Measurements from ENCODE around the gene CLCF1. TPM values are rescaled to one million over a fixed set of nuclear protein-coding genes. Genes with fewer than 3 reads are reported as not detected.

The CLCF1 gene
- total and polyA plus RNA-seq, 8 donors, result 1.3 to 11.2 (median 2.6) TPM

DNA sequence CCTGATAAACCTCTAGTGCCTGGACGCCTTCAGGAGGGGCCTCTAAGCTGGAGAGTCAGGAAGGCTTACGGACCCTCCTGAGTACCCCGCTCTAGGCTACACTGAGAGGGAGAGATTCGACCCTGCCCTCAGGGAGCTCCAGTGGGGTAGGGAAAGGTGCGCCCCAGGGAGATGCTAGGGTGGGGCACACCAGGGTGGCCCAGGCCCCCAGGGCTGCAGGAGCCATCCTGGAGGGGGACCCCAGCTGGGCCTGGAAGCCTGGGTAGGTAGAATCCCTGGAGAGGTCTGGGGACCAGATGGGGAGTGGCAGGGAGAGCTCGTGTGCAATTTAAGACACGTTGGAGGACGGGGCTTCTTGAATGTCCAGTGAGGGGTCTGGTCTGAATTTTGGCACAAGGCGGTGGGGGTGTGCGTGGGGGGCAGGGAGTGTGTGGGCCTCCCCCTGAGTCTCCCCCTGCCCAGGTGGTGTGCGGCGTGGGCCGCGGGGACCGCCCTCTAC lies 46.8 kb upstream of the CLCF1 start:
- peak in 1 of 6 donors; percentile 69 for DNase-seq
- H3K4me1 ChIP-seq, result peaks cover 0 to 13% (median 11%) of the 10 kb centered on the region in 3 donors
- intact Hi-C loops (cut with DNase I), result no loop called here

DNA sequence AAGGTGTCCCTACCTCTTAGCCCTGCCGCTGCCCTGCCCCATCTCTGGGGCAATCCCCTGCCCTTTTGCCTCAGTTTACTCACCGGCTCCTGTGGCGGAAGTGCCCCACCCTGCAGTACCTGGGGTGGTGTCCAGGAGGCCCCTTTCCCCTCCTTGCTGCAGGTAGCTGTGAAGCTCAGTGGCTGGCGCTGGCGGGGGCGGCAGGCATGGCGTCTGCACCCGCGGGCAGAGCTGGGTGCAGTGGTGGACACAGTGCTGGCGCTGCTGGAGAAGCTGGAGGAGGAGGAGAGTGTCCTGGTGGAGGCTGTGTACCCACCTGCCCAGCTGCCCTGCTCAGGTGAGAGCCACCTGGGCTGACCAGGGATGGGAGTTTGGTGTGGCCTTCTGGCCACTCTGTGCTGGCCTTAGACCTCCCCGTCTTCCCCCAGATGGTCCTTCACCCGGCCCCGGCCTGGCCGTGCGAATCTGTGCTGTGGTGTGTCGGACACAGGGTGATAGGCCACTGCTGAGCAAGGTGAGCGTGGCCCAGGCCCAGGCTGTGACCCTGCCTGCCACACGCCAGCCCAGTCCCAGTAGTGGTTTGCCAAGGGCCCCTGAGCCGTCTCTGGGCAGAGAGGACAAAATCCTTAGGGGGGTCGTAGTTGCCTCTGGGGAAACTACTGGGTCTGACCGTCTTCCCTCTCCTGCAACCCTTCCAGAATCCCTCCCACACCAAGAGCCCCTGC lies 46.1 kb upstream of the CLCF1 start:
- DNase-seq, result peak in 2 of 6 donors; percentile 47 to 85
- Histone ChIP-seq H3K27me3 (no peaks in the 10 kb centered on the region), H3K4me1 (peaks cover 0 to 14% (median 13%) of the 10 kb centered on the region in 3 donors), H3K36me3 (no peaks in the 10 kb centered on the region), H3K4me3 (peak overlapping the region in 1 of 4 donors; percentile 66), H3K9me3 (no peaks in the 10 kb centered on the region), H3K27ac (peak overlapping the region in 1 of 4 donors; percentile 95)
- TF ChIP-seq, protein P1, sequence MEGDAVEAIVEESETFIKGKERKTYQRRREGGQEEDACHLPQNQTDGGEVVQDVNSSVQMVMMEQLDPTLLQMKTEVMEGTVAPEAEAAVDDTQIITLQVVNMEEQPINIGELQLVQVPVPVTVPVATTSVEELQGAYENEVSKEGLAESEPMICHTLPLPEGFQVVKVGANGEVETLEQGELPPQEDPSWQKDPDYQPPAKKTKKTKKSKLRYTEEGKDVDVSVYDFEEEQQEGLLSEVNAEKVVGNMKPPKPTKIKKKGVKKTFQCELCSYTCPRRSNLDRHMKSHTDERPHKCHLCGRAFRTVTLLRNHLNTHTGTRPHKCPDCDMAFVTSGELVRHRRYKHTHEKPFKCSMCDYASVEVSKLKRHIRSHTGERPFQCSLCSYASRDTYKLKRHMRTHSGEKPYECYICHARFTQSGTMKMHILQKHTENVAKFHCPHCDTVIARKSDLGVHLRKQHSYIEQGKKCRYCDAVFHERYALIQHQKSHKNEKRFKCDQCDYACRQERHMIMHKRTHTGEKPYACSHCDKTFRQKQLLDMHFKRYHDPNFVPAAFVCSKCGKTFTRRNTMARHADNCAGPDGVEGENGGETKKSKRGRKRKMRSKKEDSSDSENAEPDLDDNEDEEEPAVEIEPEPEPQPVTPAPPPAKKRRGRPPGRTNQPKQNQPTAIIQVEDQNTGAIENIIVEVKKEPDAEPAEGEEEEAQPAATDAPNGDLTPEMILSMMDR (IDR thresholded peaks at IDR 0.05), result no peak
- no peak for FAIRE-seq
- 82 to 87% methylated on average over 21 of the region's 21 CpGs for WGBS, 2 donors
- ATAC-seq, result no peak
- intact Hi-C loops (cut with DNase I), result loop anchor here in 1 of 3 donors (10.0 kb wide), 1 partner anchor 85 kb away; the partner anchor contains the start of genes CDK2AP2 and PITPNM1

More for the DNA sequence above, 46.8 kb upstream of the CLCF1 start:
- FAIRE-seq (no peak), ATAC-seq (no peak)
- no peaks in the 10 kb centered on the region for H3K9me3 ChIP-seq
- 24 to 33% methylated on average over 13 to 15 of the region's 15 CpGs for WGBS, 2 donors
- TF ChIP-seq, protein P1 (IDR thresholded peaks at IDR 0.05), result no peak
- peak overlapping the region; percentile 88 to 95 (median 93) for H3K27ac ChIP-seq
- no peaks in the 10 kb centered on the region for H3K27me3 ChIP-seq
- peak overlapping the region; percentile 44 to 88 (median 68) for H3K4me3 ChIP-seq
- no peaks in the 10 kb centered on the region for H3K36me3 ChIP-seq

DNA sequence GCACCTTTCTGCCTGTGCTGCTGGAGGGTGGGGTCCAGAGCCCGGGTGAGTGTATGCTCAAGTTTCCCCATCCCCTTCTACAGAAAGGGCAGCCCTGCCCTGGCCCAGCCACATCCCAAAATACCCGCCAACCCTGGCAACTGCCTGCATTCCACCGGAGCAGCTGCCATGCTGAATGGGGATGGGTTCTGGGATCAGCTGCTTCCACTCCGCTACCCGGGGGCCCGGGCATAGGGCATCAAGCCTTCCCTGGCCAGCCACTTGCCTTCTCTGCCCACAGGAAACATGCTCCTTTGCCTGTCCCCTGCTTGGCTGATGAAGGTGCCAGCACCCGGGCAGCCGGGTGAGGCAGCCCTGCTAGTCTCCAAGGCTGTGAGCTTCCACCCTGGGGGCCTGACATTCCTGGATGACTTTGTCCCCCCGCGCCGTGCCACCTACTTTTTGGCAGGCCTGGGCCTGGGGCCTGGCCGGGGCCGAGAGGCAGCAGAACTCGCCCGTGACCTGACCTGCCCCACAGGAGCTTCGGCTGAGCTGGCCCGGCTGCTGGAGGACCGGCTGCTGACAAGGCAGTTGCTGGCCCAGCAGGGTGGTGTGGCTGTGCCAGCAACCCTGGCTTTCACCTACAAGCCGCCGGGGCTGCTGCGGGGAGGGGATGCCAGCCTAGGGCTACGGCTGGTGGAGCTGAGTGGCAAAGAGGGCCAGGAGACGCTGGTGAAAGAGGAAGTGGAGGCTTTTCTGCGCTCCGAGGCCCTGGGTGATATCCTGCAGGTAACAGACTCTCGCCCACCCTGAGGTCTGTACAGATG lies 45.3 kb upstream of the CLCF1 start:
- Histone ChIP-seq H3K9me3 (no peaks in the 10 kb centered on the region), H3K27ac (no peak overlapping the region), H3K4me3 (no peak overlapping the region), H3K27me3 (no peaks in the 10 kb centered on the region), H3K4me1 (peaks cover 0 to 14% (median 13%) of the 10 kb centered on the region in 3 donors), H3K36me3 (no peaks in the 10 kb centered on the region)
- TF ChIP-seq, protein P1 (IDR thresholded peaks at IDR 0.05), result no peak
- FAIRE-seq (no peak), DNase-seq (peak in 5 of 6 donors; percentile 47 to 90 (median 73)), ATAC-seq (peak; percentile 6 to 22 (median 8))
- intact Hi-C loops (cut with DNase I), result loop anchor here in 1 of 3 donors (10.0 kb wide), 1 partner anchor 86 kb away; the partner anchor contains the start of genes CDK2AP2 and PITPNM1
- 42 to 50% methylated on average over 26 of the region's 26 CpGs for WGBS, 2 donors

DNA sequence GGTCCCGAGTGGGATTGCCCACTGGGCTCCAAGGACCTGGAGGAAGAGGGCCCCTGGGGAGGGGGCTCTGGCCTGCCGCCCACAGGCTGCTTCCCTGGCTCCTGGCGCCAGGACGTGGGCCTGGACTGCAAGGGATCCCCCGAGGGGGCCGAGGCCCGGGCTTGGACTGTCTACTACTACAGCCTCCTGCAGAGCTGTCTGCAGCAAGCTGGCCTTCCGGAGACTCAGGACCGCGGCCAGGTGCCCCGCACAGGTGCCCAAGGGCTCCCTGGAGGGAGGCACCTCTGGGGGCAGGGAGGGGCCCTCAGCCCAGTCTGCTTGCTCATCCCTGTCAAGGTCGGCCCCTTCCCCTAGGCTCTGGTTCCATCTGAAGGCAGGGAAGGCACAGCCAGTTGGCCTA lies 44.0 kb upstream of the CLCF1 start:
- intact Hi-C loops (cut with DNase I), result loop anchor here in 1 of 3 donors (10.0 kb wide), 1 partner anchor 87 kb away; the partner anchor contains the start of genes CDK2AP2 and PITPNM1
- FAIRE-seq (no peak), ATAC-seq (no peak), DNase-seq (peak in 2 of 6 donors; percentile 63 to 85)
- Histone ChIP-seq H3K9me3 (no peaks in the 10 kb centered on the region), H3K36me3 (no peaks in the 10 kb centered on the region), H3K4me3 (no peak overlapping the region), H3K4me1 (peaks cover 0 to 14% (median 13%) of the 10 kb centered on the region in 3 donors), H3K27ac (no peak overlapping the region), H3K27me3 (no peaks in the 10 kb centered on the region)
- TF ChIP-seq, protein P1 (IDR thresholded peaks at IDR 0.05), result no peak
- 85 to 88% methylated on average over 11 to 12 of the region's 12 CpGs for WGBS, 2 donors

Measured in pancreas (tissue), 10 donors.